DOHH2 (cell line): ENCODE results near the gene OPRD1.

Source experiments
- H3F3A ChIP-seq: fragments of 200-600 bp; sonication (generic), shearing (Covaris generic); 2 replicates; pipeline ENCODE4 v1.6.0; 2016; ENCODE audit warnings: antibody characterized with exemption, mild to moderate bottlenecking; ENCODE audit not compliant: control insufficient read depth, insufficient read depth
- H3K27ac ChIP-seq: fragments of 200-600 bp; sonication (generic); 2 replicates; pipeline ENCODE4 v1.5.1; 2014; ENCODE audit warnings: low read depth, mild to moderate bottlenecking, low read length, moderate library complexity
- H3K27me3 ChIP-seq: fragments of 200-600 bp; sonication (generic); 2 replicates; pipeline ENCODE4 v1.6.1; 2014; ENCODE audit warnings: mild to moderate bottlenecking, low read length, mixed read lengths; ENCODE audit not compliant: control insufficient read depth
- H3K36me3 ChIP-seq: fragments of 200-600 bp; sonication (generic); 2 replicates; pipeline ENCODE4 v1.6.1; 2014; ENCODE audit warnings: mild to moderate bottlenecking, low read length, moderate library complexity, mixed read lengths; ENCODE audit not compliant: control insufficient read depth
- H3K4me1 ChIP-seq: fragments of 200-600 bp; sonication (generic); 2 replicates; pipeline ENCODE4 v1.6.1; 2014; ENCODE audit warnings: mild to moderate bottlenecking, low read length, mixed read lengths; ENCODE audit not compliant: control insufficient read depth
- H3K4me2 ChIP-seq: fragments of 200-600 bp; sonication (generic); 2 replicates; pipeline ENCODE4 v1.6.0; 2014; ENCODE audit warnings: mild to moderate bottlenecking, low read length, moderate library complexity
- H3K4me3 ChIP-seq: fragments of 200-600 bp; sonication (generic); 2 replicates; pipeline ENCODE4 v1.5.1; 2014; ENCODE audit warnings: mild to moderate bottlenecking, low read length, mixed read lengths
- H3K79me2 ChIP-seq: fragments of 200-600 bp; sonication (generic); 2 replicates; pipeline ENCODE4 v1.6.1; 2014; ENCODE audit warnings: mild to moderate bottlenecking, low read length, mixed read lengths; ENCODE audit not compliant: control insufficient read depth
- H3K9me2 ChIP-seq: fragments of 200-600 bp; sonication (generic); replicated peaks from 2 replicates; pipeline ENCODE4 v1.6.1; 2014; ENCODE audit warnings: mild to moderate bottlenecking, low read length, mixed read lengths; ENCODE audit not compliant: control insufficient read depth
- H3K9me3 ChIP-seq: fragments of 200-600 bp; sonication (generic); 2 replicates; pipeline ENCODE4 v1.6.1; 2014; ENCODE audit warnings: antibody characterized with exemption, low read length, mixed read lengths; ENCODE audit not compliant: control insufficient read depth, insufficient read depth
- H4K20me1 ChIP-seq: fragments of 200-600 bp; sonication (generic); 2 replicates; pipeline ENCODE4 v1.6.0; 2014; ENCODE audit warnings: low read depth, mild to moderate bottlenecking, antibody characterized with exemption, low read length, moderate library complexity; ENCODE audit not compliant: control insufficient read depth, insufficient read depth
- CTCF ChIP-seq: fragments of 200-600 bp; sonication (generic); IDR thresholded peaks from one replicate; pipeline ENCODE4 v1.5.1; 2014; ENCODE audit warnings: antibody characterized with exemption, mild to moderate bottlenecking, low read depth, low read length; ENCODE audit not compliant: poor library complexity, severe bottlenecking
- EZH2phosphoT487 ChIP-seq: fragments of 200-600 bp; sonication (generic); IDR thresholded peaks from 2 replicates; pipeline ENCODE4 v1.6.1; 2017; ENCODE audit warnings: borderline replicate concordance, mild to moderate bottlenecking, antibody characterized with exemption, low read length, moderate library complexity, mixed read lengths

The OPRD1 gene

GRCh38 chr1:28885977-28886730, 74.2 kb downstream of the OPRD1 start:
- peak overlapping the region; percentile 89 for H3K4me2 ChIP-seq
- H4K20me1 ChIP-seq: peaks cover 3% of the 10 kb centered on the region; the same call in 1 of the 2 replicates
- H3K9me3 ChIP-seq: no peaks in the 10 kb centered on the region
- no peaks in the 10 kb centered on the region for H3K36me3 ChIP-seq
- H3F3A ChIP-seq: peaks cover 13% of the 10 kb centered on the region
- H3K4me3 ChIP-seq: peak overlapping the region; percentile 98
- H3K4me1 ChIP-seq: peaks cover 50% of the 10 kb centered on the region
- TF ChIP-seq EZH2phosphoT487 (no peak), CTCF (no peak)
- H3K27ac ChIP-seq: peak overlapping the region; percentile 47
- H3K79me2 ChIP-seq: peaks cover 7% of the 10 kb centered on the region; the same call in 1 of the 2 replicates
- H3K27me3 ChIP-seq: no peaks in the 10 kb centered on the region
- H3K9me2 ChIP-seq: no peaks in the 10 kb centered on the region

- Histone ChIP-seq H3K4me2 (peak overlapping the region; percentile 89), H3K27me3 (no peaks in the 10 kb centered on the region), H3K9me3 (no peaks in the 10 kb centered on the region), H3K27ac (no peak overlapping the region), H3K79me2 (peaks cover 7% of the 10 kb centered on the region; the same call in 1 of the 2 replicates), H3K36me3 (no peaks in the 10 kb centered on the region), H3K4me3 (peak overlapping the region; percentile 98), H3F3A (peaks cover 13% of the 10 kb centered on the region), H4K20me1 (peaks cover 3% of the 10 kb centered on the region; the same call in 1 of the 2 replicates), H3K9me2 (no peaks in the 10 kb centered on the region), H3K4me1 (peaks cover 49% of the 10 kb centered on the region)
- TF ChIP-seq CTCF: no peak
- TF ChIP-seq EZH2phosphoT487: no peak
These were observed 74.9 kb downstream of the OPRD1 start for GRCh38 chr1:28886731-28887418.

GRCh38 chr1:28887419-28887834, 75.5 kb downstream of the OPRD1 start:
- Histone ChIP-seq H4K20me1 (peaks cover 3% of the 10 kb centered on the region; the same call in 1 of the 2 replicates), H3K4me3 (peak overlapping the region; percentile 98), H3K9me2 (no peaks in the 10 kb centered on the region), H3K27ac (no peak overlapping the region), H3K36me3 (no peaks in the 10 kb centered on the region), H3K4me1 (peaks cover 43% of the 10 kb centered on the region), H3K27me3 (no peaks in the 10 kb centered on the region), H3K9me3 (no peaks in the 10 kb centered on the region), H3K79me2 (peaks cover 7% of the 10 kb centered on the region; the same call in 1 of the 2 replicates), H3K4me2 (peak overlapping the region; percentile 89), H3F3A (peaks cover 13% of the 10 kb centered on the region)
- TF ChIP-seq CTCF: no peak
- no peak for TF ChIP-seq EZH2phosphoT487
